Transverse colon (tissue), 3 donors: Measurements from ENCODE around the gene SUV39H2.

Experiments used
- CTCF ChIP-seq, 5 experiments: fragments of 200-600 bp in 3 of 5; fragments of 450-650 bp in 2 of 5; sonication (generic) in 3 of 5; IDR thresholded peaks; 1 replicate in 2 of 5; 2 replicates in 3 of 5; pipeline ENCODE4 v1.5.1; 2016 to 2017; ENCODE audit warnings: antibody characterized with exemption in 5 of 5, inconsistent platforms in 3 of 5, mild to moderate bottlenecking in 2 of 5, moderate library complexity in 1 of 5
- EP300 ChIP-seq: sonication (generic); formaldehyde crosslinking; IDR thresholded peaks from one replicate; pipeline ENCODE4 v1.6.1; 2017; ENCODE audit warnings: antibody characterized with exemption, low read depth
- POLR2A ChIP-seq: fragments of 450-650 bp; IDR thresholded peaks from one replicate; pipeline ENCODE4 v1.6.1; 2016; ENCODE audit warnings: antibody characterized with exemption, mild to moderate bottlenecking, moderate library complexity

- no peak for TF ChIP-seq POLR2A
- TF ChIP-seq CTCF (IDR thresholded peaks at IDR 0.05): no peak
- TF ChIP-seq EP300: no peak
Measured at GRCh38 chr10:14945108-14945507, 66.4 kb downstream of the SUV39H2 start.
